ENCODE results near the gene PLD4.

Gene PLD4

GRCh38 chr14:104972301-104973134 lies 47.8 kb downstream of the PLD4 start:
- no peak for DNase-seq (ENCODE audit: low read depth)
- TF ChIP-seq CTCF (IDR thresholded peaks at IDR 0.05; ENCODE audit: low read depth, low read length, missing control alignments), result no peak
- H3K4me3 ChIP-seq (ENCODE audit: low read depth, low read length), result no peak overlapping the region

GRCh38 chr14:104973135-104973384 lies 48.4 kb downstream of the PLD4 start:
- no peak for TF ChIP-seq CTCF (IDR thresholded peaks at IDR 0.05; ENCODE audit: low read depth, low read length, missing control alignments)
- no peak overlapping the region for H3K4me3 ChIP-seq (ENCODE audit: low read depth, low read length)
- DNase-seq (ENCODE audit: low read depth), result no peak

GRCh38 chr14:104973385-104974145 lies 48.9 kb downstream of the PLD4 start:
- no peak overlapping the region for H3K4me3 ChIP-seq (ENCODE audit: low read depth, low read length)
- no peak for TF ChIP-seq CTCF (IDR thresholded peaks at IDR 0.05; ENCODE audit: low read depth, low read length, missing control alignments)
- no peak for DNase-seq (ENCODE audit: low read depth)

- no peak for DNase-seq (ENCODE audit: low read depth)
- TF ChIP-seq CTCF (IDR thresholded peaks at IDR 0.05; ENCODE audit: low read depth, low read length, missing control alignments), result no peak
- no peak overlapping the region for H3K4me3 ChIP-seq (ENCODE audit: low read depth, low read length)
These were observed 49.5 kb downstream of the PLD4 start for GRCh38 chr14:104974146-104974541.

- H3K4me3 ChIP-seq (ENCODE audit: low read depth, low read length), result no peak overlapping the region
- no peak for TF ChIP-seq CTCF (IDR thresholded peaks at IDR 0.05; ENCODE audit: low read depth, low read length, missing control alignments)
- DNase-seq (ENCODE audit: low read depth), result no peak
These were observed 50.1 kb downstream of the PLD4 start for GRCh38 chr14:104974665-104975390.

- DNase-seq (ENCODE audit: low read depth), result no peak
- TF ChIP-seq CTCF (IDR thresholded peaks at IDR 0.05; ENCODE audit: low read depth, low read length, missing control alignments), result peak; percentile 46
- no peak overlapping the region for H3K4me3 ChIP-seq (ENCODE audit: low read depth, low read length)
These were observed 51.0 kb downstream of the PLD4 start for GRCh38 chr14:104975481-104976197.

All from GM12864 (cell line).